Fibroblast of lung (primary cell): ENCODE measurements around the gene PROB1. TPM values are rescaled to one million over a fixed set of nuclear protein-coding genes. Genes with fewer than 3 reads are reported as not detected.

Experiments used
- DNase-seq, 2 donors: peaks; one replicate each; pipeline versions ENCODE4 v3.0.0 to v3.0.0-alpha.2; 2010; ENCODE audit warnings: low read depth in 2 of 2
- H2AFZ ChIP-seq: 2 replicates; pipeline ENCODE4 v1.5.1; 2012; ENCODE audit warnings: low read length, control low read depth, inconsistent platforms
- H3K27ac ChIP-seq: 2 replicates; pipeline ENCODE4 v1.5.1; 2011; ENCODE audit warnings: low read length, control low read depth; ENCODE audit not compliant: insufficient read depth
- H3K27me3 ChIP-seq: 2 replicates; pipeline ENCODE4 v1.5.1; 2011; ENCODE audit warnings: mild to moderate bottlenecking, low read length; ENCODE audit not compliant: control insufficient read depth, insufficient read depth
- H3K36me3 ChIP-seq: 2 replicates; pipeline ENCODE4 v1.5.1; 2011; ENCODE audit warnings: low read length; ENCODE audit not compliant: control insufficient read depth, insufficient read depth
- H3K4me1 ChIP-seq: 2 replicates; pipeline ENCODE4 v1.5.1; 2011; ENCODE audit warnings: low read length; ENCODE audit not compliant: control insufficient read depth, insufficient read depth; ENCODE audit errors: extremely low read depth
- H3K4me2 ChIP-seq: 2 replicates; pipeline ENCODE4 v1.5.1; 2011; ENCODE audit warnings: low read length, control low read depth; ENCODE audit not compliant: insufficient read depth; ENCODE audit errors: extremely low read depth
- H3K4me3 ChIP-seq, 4 experiments: fragments of 200-600 bp in 1 of 4; sonication (generic) in 1 of 4; replicated peaks in 1 of 4; 2 replicates each; pipeline ENCODE4 v1.5.1; 2011 to 2016; ENCODE audit warnings: low read length in 4 of 4, low read depth in 3 of 4, mild to moderate bottlenecking in 3 of 4, control low read depth in 2 of 4, inconsistent platforms in 1 of 4, mixed read lengths in 1 of 4; ENCODE audit not compliant: insufficient read depth in 1 of 4; ENCODE audit errors: control extremely low read depth in 1 of 4
- H3K79me2 ChIP-seq: 2 replicates; pipeline ENCODE4 v1.5.1; 2012; ENCODE audit warnings: mild to moderate bottlenecking, low read length, inconsistent platforms; ENCODE audit not compliant: control insufficient read depth, insufficient read depth
- H3K9ac ChIP-seq: 2 replicates; pipeline ENCODE4 v1.5.1; 2011; ENCODE audit warnings: mild to moderate bottlenecking, low read length, control low read depth; ENCODE audit not compliant: insufficient read depth
- H3K9me3 ChIP-seq: 2 replicates; pipeline ENCODE4 v1.5.1; 2012; ENCODE audit warnings: low read depth, low read length; ENCODE audit not compliant: control insufficient read depth, insufficient read depth
- H4K20me1 ChIP-seq: 2 replicates; pipeline ENCODE4 v1.5.1; 2011; ENCODE audit warnings: low read length; ENCODE audit not compliant: control insufficient read depth, insufficient read depth; ENCODE audit errors: extremely low read depth
- EZH2 ChIP-seq: IDR thresholded peaks from 2 replicates; pipeline ENCODE4 v1.5.1; 2012; ENCODE audit warnings: low read length, control low read depth, mild to moderate bottlenecking; ENCODE audit errors: missing control alignments
- polyA plus RNA-seq, 2 donors: library from polyadenylated mRNA; depleted of rRNA in 1 of 2; stranded (reverse) in 1 of 2; unstranded in 1 of 2; fragments of >200 nt; gene quantifications; 2 replicates each; pipeline ENCODE4 v1.2.1, GENCODE V29; 2011 to 2012; ENCODE audit warnings: missing spikeins in 1 of 2
- total RNA-seq: library from RNA; depleted of rRNA; stranded (reverse); fragments of >200 nt; gene quantifications from 2 replicates; pipeline ENCODE4 v1.2.1, GENCODE V29; 2014
- TF ChIP-seq, protein P1 (sequence below), 2 donors: IDR thresholded peaks in 1 of 2; conservative IDR thresholded peaks in 1 of 2; 1 replicate in 1 of 2; 2 replicates in 1 of 2; pipeline ENCODE4 v1.5.1; 2011 to 2012; ENCODE audit warnings: low read length in 2 of 2, control low read depth in 1 of 2, inconsistent platforms in 1 of 2, low read depth in 1 of 2, mild to moderate bottlenecking in 1 of 2

PROB1 gene
- total and polyA plus RNA-seq, 2 donors (not counting 1 experiment from before 2014, with no cell fraction given), result 0.34 to 1.5 TPM

- H2AFZ ChIP-seq, result no peak overlapping the region
- no peak overlapping the region for H3K4me3 ChIP-seq
- TF ChIP-seq EZH2, result no peak
- TF ChIP-seq, protein P1, sequence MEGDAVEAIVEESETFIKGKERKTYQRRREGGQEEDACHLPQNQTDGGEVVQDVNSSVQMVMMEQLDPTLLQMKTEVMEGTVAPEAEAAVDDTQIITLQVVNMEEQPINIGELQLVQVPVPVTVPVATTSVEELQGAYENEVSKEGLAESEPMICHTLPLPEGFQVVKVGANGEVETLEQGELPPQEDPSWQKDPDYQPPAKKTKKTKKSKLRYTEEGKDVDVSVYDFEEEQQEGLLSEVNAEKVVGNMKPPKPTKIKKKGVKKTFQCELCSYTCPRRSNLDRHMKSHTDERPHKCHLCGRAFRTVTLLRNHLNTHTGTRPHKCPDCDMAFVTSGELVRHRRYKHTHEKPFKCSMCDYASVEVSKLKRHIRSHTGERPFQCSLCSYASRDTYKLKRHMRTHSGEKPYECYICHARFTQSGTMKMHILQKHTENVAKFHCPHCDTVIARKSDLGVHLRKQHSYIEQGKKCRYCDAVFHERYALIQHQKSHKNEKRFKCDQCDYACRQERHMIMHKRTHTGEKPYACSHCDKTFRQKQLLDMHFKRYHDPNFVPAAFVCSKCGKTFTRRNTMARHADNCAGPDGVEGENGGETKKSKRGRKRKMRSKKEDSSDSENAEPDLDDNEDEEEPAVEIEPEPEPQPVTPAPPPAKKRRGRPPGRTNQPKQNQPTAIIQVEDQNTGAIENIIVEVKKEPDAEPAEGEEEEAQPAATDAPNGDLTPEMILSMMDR (conservative IDR thresholded peaks at IDR 0.05 in 1 of 2, IDR thresholded peaks at IDR 0.05 in 1 of 2; ENCODE audit: low read depth in 1 of 2, low read length in 2 of 2), result no peak
- H3K9me3 ChIP-seq, result no peaks in the 10 kb centered on the region
- H3K4me2 ChIP-seq, result no peak overlapping the region
- no peak overlapping the region for H3K27ac ChIP-seq
- H3K79me2 ChIP-seq, result no peaks in the 10 kb centered on the region
- H3K36me3 ChIP-seq, result peaks cover 2% of the 10 kb centered on the region
- DNase-seq, result no peak
- H4K20me1 ChIP-seq, result no peaks in the 10 kb centered on the region
- no peak overlapping the region for H3K9ac ChIP-seq
- H3K4me1 ChIP-seq, result peaks cover 3% of the 10 kb centered on the region
- no peaks in the 10 kb centered on the region for H3K27me3 ChIP-seq
Observed at GRCh38 chr5:139419226-139420192, 24.6 kb upstream of the PROB1 start.

GRCh38 chr5:139418793-139419192 lies 23.9 kb upstream of the PROB1 start:
- Histone ChIP-seq H3K27me3 (no peaks in the 10 kb centered on the region), H3K9ac (no peak overlapping the region), H3K27ac (no peak overlapping the region), H3K36me3 (peaks cover 2% of the 10 kb centered on the region), H3K4me3 (no peak overlapping the region), H2AFZ (no peak overlapping the region), H3K79me2 (no peaks in the 10 kb centered on the region), H4K20me1 (no peaks in the 10 kb centered on the region), H3K4me1 (peaks cover 3% of the 10 kb centered on the region), H3K9me3 (no peaks in the 10 kb centered on the region), H3K4me2 (no peak overlapping the region)
- DNase-seq, result no peak
- TF ChIP-seq, protein P1 (conservative IDR thresholded peaks at IDR 0.05 in 1 of 2, IDR thresholded peaks at IDR 0.05 in 1 of 2; ENCODE audit: low read depth in 1 of 2, low read length in 2 of 2), result no peak
- no peak for TF ChIP-seq EZH2

- no peak for TF ChIP-seq EZH2
- TF ChIP-seq, protein P1 (conservative IDR thresholded peaks at IDR 0.05 in 1 of 2, IDR thresholded peaks at IDR 0.05 in 1 of 2; ENCODE audit: low read depth in 1 of 2, low read length in 2 of 2), result no peak
- peaks cover 3% of the 10 kb centered on the region for H3K4me1 ChIP-seq
- no peak overlapping the region for H3K27ac ChIP-seq
- DNase-seq, result peak; percentile 53 to 75
- peaks cover 2% of the 10 kb centered on the region for H3K36me3 ChIP-seq
- no peaks in the 10 kb centered on the region for H3K9me3 ChIP-seq
- H4K20me1 ChIP-seq, result no peaks in the 10 kb centered on the region
- H3K4me2 ChIP-seq, result no peak overlapping the region
- H3K9ac ChIP-seq, result no peak overlapping the region
- H3K79me2 ChIP-seq, result no peaks in the 10 kb centered on the region
- no peaks in the 10 kb centered on the region for H3K27me3 ChIP-seq
- H2AFZ ChIP-seq, result no peak overlapping the region
- no peak overlapping the region for H3K4me3 ChIP-seq
Observed at GRCh38 chr5:139417214-139417613, 22.3 kb upstream of the PROB1 start.
